ENCODE measurements around the gene ICAM4.
"Not testable (repeated sequence)": the region's sequence is repeated elsewhere in the genome, so short reads cannot be mapped to it uniquely, and the experiment has no call there.

Gene ICAM4

DNA sequence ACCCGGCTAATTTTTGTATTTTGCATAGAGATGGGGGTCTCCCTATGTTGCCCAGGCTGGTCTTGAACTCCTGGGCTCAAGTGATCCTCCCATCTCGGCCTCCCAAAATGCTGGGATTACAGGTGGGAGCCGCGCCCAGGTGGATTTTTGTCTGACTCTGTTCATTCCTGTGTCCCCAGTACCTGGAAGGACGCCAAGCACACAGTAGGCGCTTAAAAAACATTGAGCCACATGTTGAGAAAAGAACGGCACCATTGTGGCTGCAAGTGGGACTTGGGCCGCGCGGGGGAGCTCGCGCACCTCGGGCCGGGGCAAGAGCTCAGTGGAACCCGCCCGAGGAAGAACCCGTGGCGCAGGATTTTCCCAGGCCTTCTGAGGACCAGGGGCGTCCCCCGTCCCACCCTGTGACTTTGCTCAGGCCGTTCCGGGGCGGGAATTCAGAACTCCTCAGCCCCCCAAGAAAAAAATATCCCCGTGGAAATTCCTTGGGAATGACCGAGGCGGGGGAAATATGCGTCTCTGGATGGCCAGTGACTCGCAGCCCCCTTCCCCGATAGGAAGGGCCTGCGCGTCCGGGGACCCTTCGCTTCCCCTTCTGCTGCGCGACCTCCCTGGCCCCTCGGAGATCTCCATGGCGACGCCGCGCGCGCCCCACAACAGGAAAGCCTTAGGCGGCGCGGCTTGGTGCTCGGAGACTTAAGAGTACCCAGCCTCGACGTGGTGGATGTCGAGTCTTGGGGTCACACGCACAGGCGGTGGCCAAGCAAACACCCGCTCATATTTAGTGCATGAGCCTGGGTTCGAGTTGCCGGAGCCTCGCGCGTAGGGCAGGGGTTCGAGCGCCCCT is 17.2 kb upstream of the ICAM4 start:
- DNase-seq: peak; percentile 79

DNA sequence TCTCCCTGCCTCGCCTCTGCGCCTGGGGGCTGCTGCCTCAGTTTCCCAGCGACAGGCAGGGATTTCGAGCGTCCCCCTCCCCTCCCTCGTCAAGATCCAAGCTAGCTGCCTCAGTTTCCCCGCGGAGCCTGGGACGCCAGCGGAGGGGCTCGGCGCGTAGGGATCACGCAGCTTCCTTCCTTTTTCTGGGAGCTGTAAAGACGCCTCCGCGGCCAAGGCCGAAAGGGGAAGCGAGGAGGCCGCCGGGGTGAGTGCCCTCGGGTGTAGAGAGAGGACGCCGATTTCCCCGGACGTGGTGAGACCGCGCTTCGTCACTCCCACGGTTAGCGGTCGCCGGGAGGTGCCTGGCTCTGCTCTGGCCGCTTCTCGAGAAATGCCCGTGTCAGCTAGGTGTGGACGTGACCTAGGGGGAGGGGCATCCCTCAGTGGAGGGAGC is 16.6 kb upstream of the ICAM4 start:
- DNase-seq: no peak

DNA sequence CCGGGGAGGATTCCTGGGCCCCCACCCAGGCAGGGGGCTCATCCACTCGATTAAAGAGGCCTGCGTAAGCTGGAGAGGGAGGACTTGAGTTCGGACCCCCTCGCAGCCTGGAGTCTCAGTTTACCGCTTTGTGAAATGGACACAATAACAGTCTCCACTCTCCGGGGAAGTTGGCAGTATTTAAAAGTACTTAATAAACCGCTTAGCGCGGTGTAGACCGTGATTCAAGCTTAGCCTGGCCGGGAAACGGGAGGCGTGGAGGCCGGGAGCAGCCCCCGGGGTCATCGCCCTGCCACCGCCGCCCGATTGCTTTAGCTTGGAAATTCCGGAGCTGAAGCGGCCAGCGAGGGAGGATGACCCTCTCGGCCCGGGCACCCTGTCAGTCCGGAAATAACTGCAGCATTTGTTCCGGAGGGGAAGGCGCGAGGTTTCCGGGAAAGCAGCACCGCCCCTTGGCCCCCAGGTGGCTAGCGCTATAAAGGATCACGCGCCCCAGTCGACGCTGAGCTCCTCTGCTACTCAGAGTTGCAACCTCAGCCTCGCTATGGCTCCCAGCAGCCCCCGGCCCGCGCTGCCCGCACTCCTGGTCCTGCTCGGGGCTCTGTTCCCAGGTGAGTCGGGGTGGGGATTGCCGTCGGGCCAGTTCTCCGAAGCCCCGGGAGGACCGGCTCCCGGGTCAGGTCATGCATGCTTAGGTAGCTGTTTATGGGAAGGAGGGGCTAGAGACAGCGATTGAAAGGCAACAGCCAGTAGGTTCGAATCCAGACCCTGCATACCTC is 15.9 kb upstream of the ICAM4 start, which contains the start of gene ICAM1:
ICAM1 (plus strand) TSS at position 505 of the 779 bp plus-strand sequence; CDS start at position 545, 40 bp downstream.
- peak; percentile 53 for DNase-seq

DNA sequence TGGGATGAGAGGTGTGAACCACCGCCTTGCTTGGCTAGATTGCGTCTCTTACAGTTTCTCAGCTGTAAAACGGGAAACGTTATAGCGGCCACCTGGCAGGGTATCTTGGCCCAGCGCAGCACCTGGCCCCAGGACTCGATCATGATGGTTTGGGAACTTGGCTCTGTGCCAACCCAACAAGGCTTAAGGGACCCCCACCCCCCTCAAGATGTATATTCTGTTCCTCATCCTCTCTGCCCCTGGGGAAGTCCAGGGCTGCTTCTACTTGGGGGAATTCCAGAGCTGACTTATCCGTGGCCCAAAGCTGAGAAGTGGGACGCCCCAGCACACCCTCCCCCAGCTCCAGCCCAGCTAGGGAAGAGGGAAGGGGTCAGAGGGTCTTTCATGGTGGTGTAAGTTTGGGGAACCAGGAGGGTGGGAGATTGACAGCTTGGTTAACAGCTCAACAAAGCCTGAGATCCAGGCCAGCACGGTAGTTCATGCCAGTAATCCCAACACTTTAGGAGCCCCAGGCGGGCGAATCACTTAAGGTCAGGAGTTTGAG is 15.1 kb upstream of the ICAM4 start:
- no peak for DNase-seq

DNA sequence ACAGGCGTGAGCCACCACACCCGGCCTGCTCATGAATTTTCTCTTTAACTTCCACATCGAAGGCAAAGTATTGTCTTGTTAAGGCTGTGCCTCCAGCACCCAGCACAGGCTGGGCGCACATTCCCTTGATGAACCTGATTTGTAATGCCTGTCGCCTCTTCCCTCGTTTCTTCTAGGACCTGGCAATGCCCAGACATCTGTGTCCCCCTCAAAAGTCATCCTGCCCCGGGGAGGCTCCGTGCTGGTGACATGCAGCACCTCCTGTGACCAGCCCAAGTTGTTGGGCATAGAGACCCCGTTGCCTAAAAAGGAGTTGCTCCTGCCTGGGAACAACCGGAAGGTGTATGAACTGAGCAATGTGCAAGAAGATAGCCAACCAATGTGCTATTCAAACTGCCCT is 12.2 kb upstream of the ICAM4 start:
- no peak for DNase-seq

DNA sequence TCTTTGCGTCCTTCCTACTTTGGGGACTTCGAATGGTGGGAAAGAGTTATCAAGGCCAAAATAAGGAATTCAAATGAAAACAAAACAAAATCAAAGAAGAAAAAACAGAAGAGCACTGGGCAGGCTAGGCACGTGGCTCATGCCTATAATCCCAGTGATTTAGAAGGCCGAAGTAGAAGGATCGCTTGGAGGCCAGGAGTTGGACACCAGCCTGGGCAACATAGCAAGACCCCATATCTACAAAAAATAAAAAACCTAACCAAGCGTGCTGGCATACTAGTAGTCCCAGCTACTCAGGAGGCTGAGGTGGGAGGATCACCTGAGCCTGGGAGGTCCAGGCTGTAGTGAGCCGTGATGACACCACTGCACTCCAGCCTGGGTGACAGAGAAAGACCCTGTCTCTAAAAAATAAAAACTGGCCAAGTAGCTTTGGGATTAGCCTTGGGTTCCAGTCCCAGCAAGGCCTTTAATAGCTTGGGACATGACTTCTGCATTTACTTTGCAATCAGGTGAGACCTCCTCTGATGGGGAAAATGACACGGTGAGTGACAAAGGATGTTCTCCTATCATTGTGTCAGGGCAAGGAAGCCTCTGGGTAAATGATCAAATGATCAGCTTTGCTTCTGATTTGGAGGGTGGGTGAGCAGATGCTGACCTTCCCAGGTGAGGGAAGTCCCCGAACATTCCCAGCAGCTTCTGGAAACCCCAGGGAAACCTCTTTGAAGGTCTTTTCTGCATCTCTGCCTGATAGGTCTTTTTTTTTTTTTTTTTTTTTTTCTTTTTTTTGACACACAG is 8.8 kb upstream of the ICAM4 start:
- DNase-seq: no peak

DNA sequence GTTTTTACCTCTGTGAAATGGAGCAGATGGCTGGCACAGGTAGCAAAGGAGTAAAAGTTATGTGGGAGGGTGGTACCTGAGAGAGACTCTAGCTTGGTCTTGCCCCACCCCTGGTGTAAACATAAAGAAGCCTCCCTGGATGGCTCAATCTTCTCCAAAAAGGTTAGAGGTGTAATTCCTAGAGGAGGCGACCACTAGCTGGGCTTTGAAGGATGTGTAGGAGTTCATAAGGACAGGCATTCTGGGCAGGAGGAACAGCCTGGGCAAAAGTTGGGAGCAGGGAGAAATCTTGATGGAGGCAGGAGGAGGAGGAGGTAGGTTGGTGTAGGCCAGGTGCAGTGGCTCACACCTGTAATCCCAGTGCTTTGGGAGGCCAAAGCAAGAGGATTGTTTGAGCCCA is 7.8 kb upstream of the ICAM4 start:
- DNase-seq: no peak

DNA sequence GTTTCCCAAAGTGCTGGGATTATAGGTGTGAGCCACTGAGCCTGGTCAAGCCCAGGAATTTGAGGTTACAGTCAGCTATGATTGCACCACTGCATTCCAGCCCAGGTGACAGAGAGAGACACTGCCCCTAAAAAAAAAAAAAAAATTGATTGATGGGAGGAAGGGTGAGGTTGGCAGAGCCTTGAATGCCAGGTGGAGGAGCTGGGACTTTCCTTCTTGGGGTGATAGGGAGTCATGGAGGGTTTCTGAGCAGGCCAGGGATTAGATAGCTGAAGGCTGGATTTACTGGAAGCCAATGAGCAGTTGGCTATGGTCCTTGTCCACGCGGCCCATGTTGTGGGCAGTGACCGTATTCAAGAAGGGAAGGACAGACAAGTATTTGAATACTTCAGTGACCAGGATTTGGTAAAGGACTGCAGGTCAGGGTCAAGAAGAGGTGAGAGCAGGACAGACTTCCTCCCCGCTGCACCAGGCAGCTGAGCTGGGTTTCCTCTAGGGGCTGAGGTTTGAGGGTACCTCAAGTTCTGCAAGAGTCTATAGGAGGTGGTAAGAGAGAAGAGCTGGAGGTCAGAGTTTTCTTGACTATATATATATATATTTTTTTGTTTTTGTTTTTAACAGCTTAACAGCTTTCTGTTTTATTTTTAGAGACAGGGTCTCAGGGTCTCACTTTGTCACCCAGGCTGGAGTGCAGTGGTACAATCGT is 6.9 kb upstream of the ICAM4 start:
- DNase-seq: no peak

DNA sequence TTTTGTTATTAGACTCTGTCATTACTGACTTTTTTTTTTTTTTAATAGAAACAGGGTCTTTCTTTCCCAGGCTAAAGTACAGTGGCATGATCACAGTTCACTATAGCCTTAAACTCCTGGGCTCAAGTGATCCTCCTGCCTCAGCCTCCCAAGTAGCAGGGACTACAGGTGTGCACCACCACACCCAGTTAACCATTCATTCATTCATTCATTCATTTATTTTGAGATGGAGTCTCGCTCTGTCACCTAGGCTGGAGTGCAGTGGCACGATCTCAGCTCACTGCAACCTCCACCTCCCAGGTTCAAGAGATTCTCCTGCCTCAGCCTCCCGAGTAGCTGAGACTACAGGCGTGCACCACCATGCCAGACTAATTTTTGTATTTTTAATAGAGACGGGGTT is 4.7 kb upstream of the ICAM4 start:
- not testable (repeated sequence) for DNase-seq

DNA sequence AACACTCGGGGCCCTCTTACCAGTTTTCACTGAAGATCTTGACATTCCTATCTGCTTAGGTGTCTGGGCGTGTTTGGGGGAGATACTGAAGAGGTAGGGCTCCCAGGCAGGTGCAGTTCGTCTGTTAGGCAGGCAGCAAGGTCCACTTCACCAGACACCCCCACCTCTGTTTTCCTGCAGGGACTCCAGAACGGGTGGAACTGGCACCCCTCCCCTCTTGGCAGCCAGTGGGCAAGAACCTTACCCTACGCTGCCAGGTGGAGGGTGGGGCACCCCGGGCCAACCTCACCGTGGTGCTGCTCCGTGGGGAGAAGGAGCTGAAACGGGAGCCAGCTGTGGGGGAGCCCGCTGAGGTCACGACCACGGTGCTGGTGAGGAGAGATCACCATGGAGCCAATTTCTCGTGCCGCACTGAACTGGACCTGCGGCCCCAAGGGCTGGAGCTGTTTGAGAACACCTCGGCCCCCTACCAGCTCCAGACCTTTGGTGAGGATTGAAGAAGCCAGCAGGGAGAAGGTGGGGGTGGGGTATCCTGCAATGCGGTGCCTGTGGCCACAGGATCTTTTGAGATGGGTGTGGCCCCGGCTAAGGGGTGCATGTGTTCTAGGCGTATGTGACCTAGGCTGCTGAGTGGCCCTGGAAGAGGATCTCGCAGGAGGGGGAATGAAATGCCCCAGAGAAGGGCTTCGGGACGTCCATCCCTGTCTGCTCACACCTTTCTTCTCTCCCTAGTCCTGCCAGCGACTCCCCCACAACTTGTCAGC is 3.3 kb upstream of the ICAM4 start:
- DNase-seq: no peak

DNA sequence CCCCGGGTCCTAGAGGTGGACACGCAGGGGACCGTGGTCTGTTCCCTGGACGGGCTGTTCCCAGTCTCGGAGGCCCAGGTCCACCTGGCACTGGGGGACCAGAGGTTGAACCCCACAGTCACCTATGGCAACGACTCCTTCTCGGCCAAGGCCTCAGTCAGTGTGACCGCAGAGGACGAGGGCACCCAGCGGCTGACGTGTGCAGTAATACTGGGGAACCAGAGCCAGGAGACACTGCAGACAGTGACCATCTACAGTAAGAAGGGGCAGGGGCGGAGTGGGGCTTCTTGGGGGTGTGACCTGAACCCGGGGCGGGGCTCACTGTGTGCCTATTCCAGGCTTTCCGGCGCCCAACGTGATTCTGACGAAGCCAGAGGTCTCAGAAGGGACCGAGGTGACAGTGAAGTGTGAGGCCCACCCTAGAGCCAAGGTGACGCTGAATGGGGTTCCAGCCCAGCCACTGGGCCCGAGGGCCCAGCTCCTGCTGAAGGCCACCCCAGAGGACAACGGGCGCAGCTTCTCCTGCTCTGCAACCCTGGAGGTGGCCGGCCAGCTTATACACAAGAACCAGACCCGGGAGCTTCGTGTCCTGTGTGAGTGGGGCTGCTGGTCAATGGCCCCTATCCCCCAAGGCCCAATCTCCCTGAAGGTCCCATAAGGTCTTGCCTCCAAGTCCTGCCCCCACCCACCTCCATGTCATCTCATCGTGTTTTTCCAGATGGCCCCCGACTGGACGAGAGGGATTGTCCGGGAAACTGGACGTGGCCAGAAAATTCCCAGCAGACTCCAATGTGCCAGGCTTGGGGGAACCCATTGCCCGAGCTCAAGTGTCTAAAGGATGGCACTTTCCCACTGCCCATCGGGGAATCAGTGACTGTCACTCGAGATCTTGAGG is 2.4 kb upstream of the ICAM4 start:
- no peak for DNase-seq

DNA sequence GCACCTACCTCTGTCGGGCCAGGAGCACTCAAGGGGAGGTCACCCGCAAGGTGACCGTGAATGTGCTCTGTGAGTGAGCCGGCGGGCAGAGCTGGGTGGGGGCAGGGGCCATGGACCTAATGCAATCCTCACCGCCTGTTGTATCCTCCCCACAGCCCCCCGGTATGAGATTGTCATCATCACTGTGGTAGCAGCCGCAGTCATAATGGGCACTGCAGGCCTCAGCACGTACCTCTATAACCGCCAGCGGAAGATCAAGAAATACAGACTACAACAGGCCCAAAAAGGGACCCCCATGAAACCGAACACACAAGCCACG is 1.8 kb upstream of the ICAM4 start:
- DNase-seq: no peak

DNA sequence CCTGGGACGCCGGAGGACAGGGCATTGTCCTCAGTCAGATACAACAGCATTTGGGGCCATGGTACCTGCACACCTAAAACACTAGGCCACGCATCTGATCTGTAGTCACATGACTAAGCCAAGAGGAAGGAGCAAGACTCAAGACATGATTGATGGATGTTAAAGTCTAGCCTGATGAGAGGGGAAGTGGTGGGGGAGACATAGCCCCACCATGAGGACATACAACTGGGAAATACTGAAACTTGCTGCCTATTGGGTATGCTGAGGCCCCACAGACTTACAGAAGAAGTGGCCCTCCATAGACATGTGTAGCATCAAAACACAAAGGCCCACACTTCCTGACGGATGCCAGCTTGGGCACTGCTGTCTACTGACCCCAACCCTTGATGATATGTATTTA is 1.4 kb upstream of the ICAM4 start:
- DNase-seq: no peak

DNA sequence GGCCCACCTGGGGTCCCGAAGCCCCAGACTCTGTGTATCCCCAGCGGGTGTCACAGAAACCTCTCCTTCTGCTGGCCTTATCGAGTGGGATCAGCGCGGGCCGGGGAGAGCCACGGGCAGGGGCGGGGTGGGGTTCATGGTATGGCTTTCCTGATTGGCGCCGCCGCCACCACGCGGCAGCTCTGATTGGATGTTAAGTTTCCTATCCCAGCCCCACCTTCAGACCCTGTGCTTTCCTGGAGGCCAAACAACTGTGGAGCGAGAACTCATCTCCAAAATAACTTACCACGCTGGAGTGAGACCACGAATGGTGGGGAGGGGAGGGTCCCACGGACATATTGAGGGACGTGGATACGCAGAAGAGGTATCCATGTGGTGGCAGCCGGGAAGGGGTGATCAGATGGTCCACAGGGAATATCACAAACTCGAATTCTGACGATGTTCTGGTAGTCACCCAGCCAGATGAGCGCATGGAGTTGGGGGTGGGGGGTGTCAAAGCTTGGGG is 2.0 kb downstream of the ICAM4 start:
- DNase-seq: no peak

DNA sequence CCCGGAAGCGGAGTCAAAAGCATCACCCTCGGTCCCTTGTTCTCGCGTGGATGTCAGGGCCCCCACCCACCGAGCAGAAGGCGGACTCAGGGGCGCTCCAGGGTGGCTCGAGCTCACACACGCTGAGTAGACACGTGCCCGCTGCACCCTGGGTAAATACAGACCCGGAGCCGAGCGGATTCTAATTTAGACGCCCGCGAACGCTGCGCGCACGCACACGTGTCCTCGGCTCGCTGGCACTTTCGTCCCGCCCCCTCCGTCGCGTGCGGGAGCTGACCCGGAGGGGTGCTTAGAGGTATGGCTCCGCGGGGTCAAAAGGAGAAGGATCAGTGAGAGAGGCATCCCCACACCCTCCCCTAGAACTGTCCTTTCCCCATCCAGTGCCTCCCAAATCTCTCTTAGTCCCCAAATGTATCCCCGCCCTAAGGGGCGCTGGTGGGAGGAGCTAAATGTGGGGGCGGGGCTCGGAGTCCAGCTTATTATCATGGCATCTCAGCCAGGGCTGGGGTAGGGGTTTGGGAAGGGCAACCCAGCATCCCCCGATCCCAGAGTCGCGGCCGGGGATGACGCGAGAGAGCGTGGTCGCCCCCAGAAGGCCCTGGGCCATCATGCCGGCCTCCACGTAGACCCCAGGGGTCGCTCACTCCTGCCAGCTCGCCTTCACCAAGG is 2.5 kb downstream of the ICAM4 start:
- DNase-seq: peak; percentile 39

DNA sequence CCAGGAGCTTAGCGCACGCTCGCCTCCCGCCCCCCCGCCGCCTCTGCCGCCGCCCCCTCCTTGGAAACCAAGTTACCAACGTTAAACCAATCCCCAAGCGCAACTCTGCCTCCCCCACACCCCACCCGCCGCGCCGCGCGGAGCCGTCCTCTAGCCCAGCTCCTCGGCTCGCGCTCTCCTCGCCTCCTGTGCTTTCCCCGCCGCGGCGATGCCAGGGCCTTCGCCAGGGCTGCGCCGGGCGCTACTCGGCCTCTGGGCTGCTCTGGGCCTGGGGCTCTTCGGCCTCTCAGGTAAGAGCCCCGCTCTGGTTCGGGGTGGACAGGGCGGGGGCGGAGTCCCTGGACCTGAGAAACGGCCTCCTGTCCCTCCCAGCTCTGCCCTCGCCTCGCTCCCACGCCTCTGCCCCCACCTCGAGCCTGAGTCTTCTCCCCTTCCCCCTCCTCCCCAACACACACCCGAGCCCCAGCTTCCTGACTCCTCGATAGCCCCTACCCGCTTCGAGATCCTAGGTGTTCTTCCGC is 3.1 kb downstream of the ICAM4 start, which contains the start of gene ICAM5:
ICAM5 (plus strand) TSS at position 117 of the 521 bp plus-strand sequence; CDS start at position 209, 92 bp downstream.
- no peak for DNase-seq

DNA sequence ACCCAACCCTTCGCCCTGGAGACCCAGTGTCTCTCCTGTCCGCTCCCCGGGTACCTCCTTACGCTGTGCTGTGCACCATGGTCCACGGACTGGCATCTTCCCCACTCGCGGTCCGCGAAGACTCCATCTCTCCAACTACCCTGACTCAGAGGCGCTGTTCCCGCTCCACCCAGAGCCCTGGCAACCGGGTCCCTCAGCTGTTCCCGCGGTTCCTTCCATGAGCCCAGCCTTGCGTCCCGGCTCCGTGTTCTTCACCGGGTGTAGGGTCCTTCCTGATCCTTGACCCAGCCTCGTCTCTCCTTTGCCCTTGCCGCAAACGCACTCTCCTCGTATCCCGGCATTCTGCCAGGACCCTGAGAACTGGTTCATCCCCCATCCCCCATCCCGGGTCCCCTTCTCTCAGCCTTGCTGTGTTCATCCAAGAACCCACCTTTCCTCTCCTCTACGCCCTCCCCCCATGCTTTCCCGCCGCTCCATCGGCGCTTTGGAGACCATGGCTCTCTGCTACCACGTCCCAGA is 3.7 kb downstream of the ICAM4 start:
- no peak for DNase-seq

DNA sequence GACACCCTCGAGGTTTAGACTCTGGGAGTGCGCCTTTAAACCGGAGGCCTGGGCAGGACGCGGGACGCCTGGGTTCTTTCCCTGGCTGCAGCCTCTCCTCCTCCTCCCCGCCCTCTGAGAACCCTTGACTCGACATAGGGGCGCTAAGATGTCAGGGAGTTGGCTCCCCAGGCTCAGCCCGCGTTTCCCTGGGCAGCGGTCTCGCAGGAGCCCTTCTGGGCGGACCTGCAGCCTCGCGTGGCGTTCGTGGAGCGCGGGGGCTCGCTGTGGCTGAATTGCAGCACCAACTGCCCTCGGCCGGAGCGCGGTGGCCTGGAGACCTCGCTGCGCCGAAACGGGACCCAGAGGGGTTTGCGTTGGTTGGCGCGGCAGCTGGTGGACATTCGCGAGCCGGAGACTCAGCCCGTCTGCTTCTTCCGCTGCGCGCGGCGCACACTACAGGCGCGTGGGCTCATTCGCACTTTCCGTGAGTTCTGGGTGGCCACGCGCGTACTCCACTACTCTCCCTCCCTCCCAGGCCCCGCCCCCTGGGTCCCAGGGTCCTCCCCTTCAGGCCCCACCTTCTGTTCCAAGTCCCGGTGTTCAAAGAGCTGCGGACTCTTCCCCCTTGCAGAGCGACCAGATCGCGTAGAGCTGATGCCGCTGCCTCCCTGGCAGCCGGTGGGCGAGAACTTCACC is 4.3 kb downstream of the ICAM4 start:
- DNase-seq: peak; percentile 26
